Activated CD4-positive, alpha-beta T cell treated with anti-CD3 and anti-CD28 coated beads, Interleukin-2, amount 50 U/mL, for 1 hour (primary cell): Measurements from ENCODE around the gene KRT77.

Experiments used
- DNase-seq: peaks from one replicate; pipeline ENCODE4 v3.0.0-alpha.2; 2020

KRT77 gene

DNA sequence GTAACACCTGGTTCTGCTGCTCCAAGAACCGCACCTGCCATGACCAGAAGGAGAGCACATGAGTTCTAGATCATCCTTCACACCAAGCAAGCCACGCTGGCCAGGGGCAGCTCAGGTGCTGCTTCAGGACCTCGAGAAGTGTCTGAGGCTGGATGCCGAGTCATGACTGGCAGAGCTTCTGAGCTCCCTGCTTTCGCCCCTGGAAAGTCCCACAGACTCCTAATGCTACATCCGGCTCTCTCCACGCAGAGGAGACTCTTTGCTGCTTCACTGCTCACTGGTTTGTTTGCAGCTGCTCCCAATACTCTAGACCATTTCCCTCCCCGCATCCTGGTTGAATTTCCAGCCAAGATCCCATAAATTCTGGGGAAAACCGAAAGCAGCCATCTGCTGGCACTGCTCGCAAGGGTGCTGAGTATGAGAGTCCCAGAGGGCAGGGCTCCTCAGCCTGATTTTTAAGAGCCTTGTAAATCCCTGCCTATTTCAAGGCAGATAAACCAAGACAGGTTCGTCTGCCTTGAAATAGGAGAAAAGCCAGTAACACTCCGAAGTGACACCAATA is 52.7 kb downstream of the KRT77 start:
- no peak for DNase-seq

DNA sequence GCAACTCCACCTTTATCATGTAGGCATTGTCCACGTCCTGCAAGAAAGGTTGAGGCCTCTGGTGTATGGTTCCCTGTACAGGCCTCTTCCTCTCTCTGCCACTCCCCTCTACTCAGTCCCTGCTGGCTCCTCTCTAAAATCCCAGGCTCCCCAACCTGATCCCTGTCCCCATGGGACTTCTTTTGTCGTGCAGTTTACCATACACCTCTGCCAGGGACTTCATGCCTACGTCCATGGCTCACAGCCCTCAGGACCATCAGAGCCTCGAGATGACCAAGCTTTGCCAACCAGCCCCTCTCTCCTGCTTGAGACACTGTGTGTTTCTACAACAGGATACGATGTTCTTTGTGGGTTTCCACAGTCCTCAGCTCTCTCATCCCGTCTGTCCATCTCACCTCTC is 54.3 kb downstream of the KRT77 start:
- DNase-seq, result no peak

DNA sequence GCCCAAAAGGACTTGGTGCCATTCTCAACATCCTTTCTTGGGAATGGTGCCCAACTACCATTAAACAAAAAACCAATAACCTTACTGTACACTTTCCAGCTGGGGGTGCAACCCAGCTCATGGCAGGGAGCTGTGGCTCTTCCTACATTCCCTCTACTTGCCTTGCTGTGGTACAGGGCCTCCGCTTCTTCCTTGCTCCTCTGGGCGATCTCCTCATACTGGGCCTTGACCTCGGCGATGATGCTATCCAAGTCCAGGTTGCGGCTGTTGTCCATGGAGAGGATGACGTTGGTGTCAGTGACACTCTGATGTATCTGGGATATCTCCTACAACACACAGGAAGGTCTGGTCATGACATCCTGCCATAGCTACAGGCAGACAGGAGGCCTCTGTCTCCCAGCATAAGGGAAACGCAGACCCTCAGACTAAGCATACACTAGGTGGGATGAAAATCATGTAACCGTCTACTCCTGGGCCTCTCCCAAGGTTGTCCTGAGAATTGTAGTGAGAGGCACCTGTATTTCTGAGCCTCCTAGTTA is 55.2 kb downstream of the KRT77 start:
- no peak for DNase-seq

DNA sequence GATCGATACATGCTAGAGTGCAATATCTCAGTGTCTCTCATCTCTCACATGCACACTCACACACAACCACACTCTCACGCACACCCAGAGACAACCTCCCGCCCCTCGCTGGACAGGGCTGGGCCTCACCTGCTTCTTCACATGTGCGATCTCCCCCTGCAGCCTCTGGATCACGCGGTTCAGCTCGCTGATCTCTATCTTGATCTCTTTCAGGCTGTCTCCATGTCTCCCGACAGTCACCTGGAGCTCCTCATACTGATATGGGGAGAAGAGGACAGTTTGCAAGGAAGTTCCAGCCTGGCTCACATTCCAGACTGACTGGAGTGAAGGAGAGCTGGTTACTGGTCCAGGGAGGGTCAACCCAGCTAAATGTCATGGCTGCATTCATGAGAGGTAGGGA is 55.7 kb downstream of the KRT77 start:
- DNase-seq, result no peak

DNA sequence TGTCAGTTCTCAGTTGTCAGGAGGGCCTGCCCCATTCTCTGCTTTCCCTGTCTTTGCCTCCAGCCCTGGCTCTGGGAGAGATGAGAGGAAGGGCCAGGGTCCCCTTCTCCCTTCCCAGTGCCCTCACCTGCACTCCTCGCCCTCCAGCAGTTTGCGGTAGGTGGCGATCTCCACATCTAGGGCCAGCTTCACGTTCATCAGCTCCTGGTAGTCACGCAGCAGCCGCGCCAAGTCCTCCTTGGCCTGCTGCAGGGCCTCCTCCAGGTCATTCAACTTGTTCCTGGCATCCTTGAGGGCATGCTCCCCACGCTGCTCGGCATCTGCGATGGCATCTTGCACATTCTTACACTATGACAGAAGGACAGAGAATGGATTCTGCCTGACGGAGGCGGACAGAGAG is 56.7 kb downstream of the KRT77 start:
- no peak for DNase-seq

DNA sequence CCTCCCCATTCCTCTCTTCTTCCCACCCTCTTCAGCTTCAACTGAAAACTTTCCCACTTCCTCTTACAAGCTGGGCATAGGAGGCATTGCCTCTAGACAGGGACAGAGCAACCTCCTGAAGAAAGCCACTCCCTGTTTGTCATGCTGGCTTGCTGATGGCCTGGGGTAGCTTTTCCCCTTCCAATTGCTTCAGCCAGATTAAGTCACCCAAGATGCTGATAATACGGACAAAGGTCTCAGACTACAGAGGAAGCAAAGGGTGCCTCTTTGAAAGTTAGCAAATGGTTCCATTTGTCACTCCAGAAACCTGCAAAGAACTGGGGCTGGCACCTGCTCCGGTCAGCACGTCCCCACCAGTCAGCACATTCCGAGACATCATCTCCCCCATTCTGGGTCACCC is 57.3 kb downstream of the KRT77 start:
- no peak for DNase-seq

DNA sequence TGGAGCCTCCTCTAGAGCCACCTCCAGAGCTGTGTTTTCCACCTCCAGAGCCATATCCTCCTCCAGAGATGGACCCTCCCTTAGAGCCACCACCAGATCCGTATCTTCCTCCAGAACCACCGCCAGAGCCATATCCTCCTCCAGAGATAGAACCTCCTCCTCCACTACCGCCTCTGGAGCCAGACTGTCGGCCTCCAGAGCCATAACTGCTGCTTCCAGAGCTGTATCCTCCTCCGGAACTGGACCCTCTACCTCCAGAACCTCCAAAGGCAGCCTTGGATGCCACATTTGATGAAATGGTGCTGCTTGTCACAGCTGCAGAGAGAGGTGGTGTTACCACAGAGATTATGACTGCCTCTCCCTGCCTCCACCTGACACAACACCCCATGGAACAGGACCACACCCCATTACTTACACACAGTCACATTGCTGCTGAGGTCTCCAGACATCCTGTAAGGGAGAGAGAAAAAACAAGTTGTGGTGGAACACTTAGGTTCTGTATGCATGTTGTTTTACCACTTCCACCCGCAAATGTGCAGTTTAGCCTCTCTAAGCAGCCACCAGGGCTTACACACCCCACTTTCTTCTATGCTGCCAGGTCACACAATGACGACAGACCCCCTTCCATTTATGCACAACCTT is 58.1 kb downstream of the KRT77 start:
- peak; percentile 28 for DNase-seq

DNA sequence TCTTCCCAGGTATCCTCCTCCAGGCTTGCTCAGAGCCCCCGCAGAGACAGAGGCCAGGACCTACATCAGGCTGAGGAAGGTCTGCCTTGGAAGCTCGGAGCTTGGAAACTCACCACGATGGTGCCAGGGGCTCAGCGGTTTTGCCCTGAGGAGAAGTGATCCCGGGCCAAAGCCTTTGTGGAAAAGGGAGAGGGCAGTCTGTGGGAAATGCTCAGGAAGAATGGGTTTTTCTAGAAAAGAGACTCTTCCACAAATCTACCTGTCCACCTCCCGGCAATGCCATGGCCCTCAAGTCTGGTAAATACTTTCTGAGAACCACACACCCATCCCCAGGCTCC is 59.3 kb downstream of the KRT77 start:
- no peak for DNase-seq

DNA sequence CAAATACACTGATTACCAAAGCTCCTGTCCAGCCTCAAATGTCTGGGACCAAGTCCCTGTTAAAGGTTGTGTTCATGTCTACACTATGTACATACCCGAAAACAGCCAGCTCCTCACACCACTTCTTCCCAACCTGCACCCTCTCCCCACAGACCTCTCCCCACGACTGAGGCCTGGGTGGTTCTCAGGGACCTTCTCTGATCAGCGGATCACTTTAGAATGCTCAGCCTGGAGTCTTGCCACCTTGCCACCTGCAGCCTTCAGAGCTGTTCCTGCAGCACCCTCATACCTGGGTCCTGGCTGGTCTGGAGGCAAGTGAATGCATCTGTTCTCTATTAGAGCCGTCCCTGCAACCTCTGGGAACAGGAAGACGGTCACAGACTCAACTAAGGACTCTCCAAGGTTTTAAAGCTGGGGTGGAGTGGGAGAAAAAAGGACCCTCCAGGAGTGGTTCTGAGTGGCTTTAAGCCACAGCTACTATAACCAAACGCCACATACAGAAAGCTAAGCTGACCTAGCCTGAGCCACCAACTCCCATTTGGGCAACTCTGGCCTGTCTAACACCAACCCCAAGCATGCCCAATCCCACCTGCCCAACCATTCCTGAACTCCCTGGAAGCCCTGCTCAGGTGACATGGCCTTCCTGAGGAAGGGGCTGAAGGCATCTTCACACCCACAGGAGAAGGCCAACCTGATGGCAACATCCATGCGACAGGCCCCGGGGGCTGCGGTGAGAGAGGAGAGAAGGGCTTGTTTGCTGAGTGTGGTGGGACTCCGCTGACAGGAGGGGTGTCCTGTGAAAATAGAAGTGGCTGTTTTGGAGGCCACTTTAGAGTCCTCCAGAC is 59.9 kb downstream of the KRT77 start:
- DNase-seq, result no peak

DNA sequence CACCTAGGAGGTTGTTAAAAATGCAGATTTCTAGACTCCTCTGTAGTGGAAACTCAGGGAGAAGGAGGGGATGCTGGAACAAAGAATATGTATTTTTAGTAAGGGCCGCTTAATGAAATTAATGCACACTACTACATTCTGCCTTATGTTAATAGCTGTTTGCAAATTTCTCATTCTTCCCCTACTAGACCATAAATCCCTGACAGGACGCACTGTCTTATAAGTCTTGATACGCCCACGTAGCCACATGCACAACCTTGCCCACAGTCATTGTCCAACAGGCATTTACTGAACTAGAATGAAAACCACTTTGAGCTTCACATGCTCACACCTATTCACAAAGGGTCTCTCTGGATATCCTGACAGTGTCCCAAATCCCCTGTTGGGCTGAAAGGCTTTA is 61.9 kb downstream of the KRT77 start:
- no peak for DNase-seq
